ENCODE measurements around the gene DCST2.

GRCh38 chr1:155075535-155075934, 42.0 kb upstream of the DCST2 start:
- TF ChIP-seq HDAC2 (IDR thresholded peaks at IDR 0.05) (no peak), MAFK (IDR thresholded peaks at IDR 0.05; ENCODE audit: partially characterized antibody) (no peak), CTCF (IDR thresholded peaks at IDR 0.05) (no peak), RCOR1 (IDR thresholded peaks at IDR 0.05; ENCODE audit: low read depth, low read length) (no peak), MAX (IDR thresholded peaks at IDR 0.05) (no peak), REST (IDR thresholded peaks at IDR 0.05) (no peak), CEBPB (IDR thresholded peaks at IDR 0.05) (no peak), JUN (IDR thresholded peaks at IDR 0.05) (no peak), FOSB (CRISPR knock-in tag; IDR thresholded peaks at IDR 0.05) (no peak)

All from A549 (cell line).